ENCODE measurements around the gene PFKP. TPM values are rescaled to one million over a fixed set of nuclear protein-coding genes. Genes with fewer than 3 reads are reported as not detected.

Gene PFKP
- total RNA-seq, 2 experiments from 2014 or later: 32.2 to 38.9 TPM

DNA sequence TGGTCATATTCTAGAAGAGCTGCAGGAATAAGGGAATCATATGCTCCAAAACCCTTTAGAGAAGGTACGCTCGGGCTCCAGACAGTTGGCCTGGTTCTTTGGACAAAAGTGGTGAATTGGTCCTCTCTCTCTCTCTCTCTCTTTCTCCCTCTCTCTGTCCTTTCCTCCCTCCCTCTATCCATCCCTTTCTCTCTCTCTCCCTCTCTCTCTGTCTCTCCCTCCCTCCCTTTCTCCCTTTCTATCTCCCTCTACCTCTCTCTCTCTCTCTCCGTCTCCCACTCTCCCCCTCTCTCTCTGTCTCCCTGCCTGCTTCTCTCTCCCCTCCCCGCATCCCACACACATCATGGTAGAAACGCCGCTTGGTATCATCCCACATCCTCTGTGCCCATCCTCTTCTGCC, 19.8 kb upstream of the PFKP start:
- CTCF ChIA-PET: no interaction called here
- intact Hi-C loops (cut with DNase I, micrococcal nuclease): no loop called here
- Histone ChIP-seq H3K36me3 (ENCODE audit: insufficient read depth, low read length) (no peaks in the 10 kb centered on the region), H3K27me3 (ENCODE audit: control insufficient read depth in 1 of 2, insufficient read depth in 2 of 2, low read length in 2 of 2) (peaks cover 2 to 9% of the 10 kb centered on the region in 2 experiments), H3K4me3 (ENCODE audit: low read length) (no peak overlapping the region), H3K9me3 (ENCODE audit: control insufficient read depth in 1 of 2, insufficient read depth in 1 of 2, low read length in 2 of 2) (no peaks in the 10 kb centered on the region), H3K4me1 (ENCODE audit: insufficient read depth, low read length) (peaks cover 3% of the 10 kb centered on the region), H3K27ac (ENCODE audit: low read depth in 1 of 2, low read length in 2 of 2) (no peak overlapping the region)
- POLR2A ChIA-PET: no interaction called here
- Mint-ChIP-seq H3K4me3 (no peak overlapping the region), H3K9me3 (no peaks in the 10 kb centered on the region), H3K27me3 (peaks cover 19% of the 10 kb centered on the region), H3K27ac (no peak overlapping the region), H3K4me1 (ENCODE audit: low read depth) (no peaks in the 10 kb centered on the region), H3K36me3 (ENCODE audit: low read depth) (no peaks in the 10 kb centered on the region)
- DNase-seq (no peak), ATAC-seq (ENCODE audit: poor library complexity) (no peak)
- TF ChIP-seq, protein P1, sequence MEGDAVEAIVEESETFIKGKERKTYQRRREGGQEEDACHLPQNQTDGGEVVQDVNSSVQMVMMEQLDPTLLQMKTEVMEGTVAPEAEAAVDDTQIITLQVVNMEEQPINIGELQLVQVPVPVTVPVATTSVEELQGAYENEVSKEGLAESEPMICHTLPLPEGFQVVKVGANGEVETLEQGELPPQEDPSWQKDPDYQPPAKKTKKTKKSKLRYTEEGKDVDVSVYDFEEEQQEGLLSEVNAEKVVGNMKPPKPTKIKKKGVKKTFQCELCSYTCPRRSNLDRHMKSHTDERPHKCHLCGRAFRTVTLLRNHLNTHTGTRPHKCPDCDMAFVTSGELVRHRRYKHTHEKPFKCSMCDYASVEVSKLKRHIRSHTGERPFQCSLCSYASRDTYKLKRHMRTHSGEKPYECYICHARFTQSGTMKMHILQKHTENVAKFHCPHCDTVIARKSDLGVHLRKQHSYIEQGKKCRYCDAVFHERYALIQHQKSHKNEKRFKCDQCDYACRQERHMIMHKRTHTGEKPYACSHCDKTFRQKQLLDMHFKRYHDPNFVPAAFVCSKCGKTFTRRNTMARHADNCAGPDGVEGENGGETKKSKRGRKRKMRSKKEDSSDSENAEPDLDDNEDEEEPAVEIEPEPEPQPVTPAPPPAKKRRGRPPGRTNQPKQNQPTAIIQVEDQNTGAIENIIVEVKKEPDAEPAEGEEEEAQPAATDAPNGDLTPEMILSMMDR (IDR thresholded peaks at IDR 0.05): no peak

DNA sequence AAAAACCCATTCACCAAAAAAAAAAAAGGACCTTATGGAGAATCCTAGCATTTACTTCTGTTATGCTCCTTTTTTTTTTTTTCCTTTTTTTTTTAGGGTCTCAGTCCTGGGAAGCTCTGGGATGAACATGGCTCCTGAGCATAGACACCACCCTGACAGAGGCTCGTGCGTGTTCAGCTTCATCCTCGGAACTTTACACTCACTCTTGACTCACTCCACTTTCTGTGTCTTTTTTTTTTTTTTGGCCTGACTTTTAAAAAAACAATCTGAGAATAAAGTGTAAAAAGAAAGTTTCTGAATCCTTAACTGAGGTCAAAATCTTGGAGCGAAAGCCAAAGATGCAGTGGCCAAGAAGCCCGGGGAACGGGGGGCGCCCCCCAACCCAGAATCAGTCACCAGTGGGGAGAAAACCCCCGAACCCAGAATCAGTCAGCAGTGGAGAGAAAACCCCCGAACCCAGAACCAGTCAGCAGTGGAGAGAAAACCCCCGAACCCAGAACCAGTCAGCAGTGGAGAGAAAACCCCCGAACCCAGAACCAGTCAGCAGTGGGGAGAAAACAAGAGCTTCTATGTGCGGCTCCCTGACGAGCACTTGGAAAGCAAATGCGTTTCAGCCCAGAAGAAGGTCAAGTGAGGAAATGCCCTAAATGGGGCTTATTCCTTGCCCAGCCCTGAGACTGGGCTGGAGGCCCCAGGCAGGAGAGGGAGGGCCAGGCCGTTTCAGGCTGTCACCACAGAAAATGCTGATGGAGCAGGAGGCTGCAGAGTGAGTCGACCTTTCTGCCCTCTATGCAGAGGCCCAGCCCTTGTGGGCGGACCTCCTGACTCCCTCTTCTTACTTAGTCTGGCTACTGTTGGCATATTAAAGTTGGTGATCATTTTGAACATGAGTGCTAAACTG, 19.0 kb upstream of the PFKP start:
- Histone ChIP-seq H3K4me3 (ENCODE audit: low read length) (no peak overlapping the region), H3K27me3 (ENCODE audit: control insufficient read depth in 1 of 2, insufficient read depth in 2 of 2, low read length in 2 of 2) (peaks cover 2 to 9% of the 10 kb centered on the region in 2 experiments), H3K4me1 (ENCODE audit: insufficient read depth, low read length) (peaks cover 3% of the 10 kb centered on the region), H3K36me3 (ENCODE audit: insufficient read depth, low read length) (no peaks in the 10 kb centered on the region), H3K9me3 (ENCODE audit: control insufficient read depth in 1 of 2, insufficient read depth in 1 of 2, low read length in 2 of 2) (no peaks in the 10 kb centered on the region), H3K27ac (ENCODE audit: low read depth in 1 of 2, low read length in 2 of 2) (no peak overlapping the region)
- CTCF ChIA-PET: no interaction called here
- intact Hi-C loops (cut with DNase I, micrococcal nuclease): no loop called here
- Mint-ChIP-seq H3K4me3 (no peak overlapping the region), H3K4me1 (ENCODE audit: low read depth) (no peaks in the 10 kb centered on the region), H3K9me3 (no peaks in the 10 kb centered on the region), H3K27me3 (peaks cover 19% of the 10 kb centered on the region), H3K27ac (no peak overlapping the region), H3K36me3 (ENCODE audit: low read depth) (no peaks in the 10 kb centered on the region)
- POLR2A ChIA-PET: no interaction called here
- no peak for ATAC-seq (ENCODE audit: poor library complexity)
- TF ChIP-seq, protein P1 (IDR thresholded peaks at IDR 0.05): no peak
- no peak for DNase-seq

DNA sequence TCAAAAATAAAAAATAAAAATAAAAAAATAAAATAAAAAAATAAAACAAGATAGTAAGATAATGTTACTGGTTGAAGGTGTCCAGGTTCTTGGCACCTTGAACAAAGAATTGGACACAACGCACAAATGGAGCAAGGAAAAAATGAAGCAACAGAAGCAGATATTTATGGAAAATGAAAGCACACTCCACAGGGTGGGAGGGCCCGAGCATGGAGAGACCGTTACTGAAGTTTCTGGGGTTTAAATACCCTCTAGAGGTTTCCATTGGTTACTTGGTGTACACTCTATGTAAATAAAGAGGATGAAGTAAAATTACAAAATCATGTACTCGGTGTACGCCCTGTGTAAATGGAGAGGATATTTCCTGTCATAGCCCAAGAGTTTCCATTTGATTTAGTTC, 15.7 kb upstream of the PFKP start:
- Mint-ChIP-seq H3K36me3 (ENCODE audit: low read depth) (no peaks in the 10 kb centered on the region), H3K27ac (no peak overlapping the region), H3K4me1 (ENCODE audit: low read depth) (no peaks in the 10 kb centered on the region), H3K27me3 (peaks cover 18% of the 10 kb centered on the region), H3K4me3 (no peak overlapping the region), H3K9me3 (no peaks in the 10 kb centered on the region)
- Histone ChIP-seq H3K4me3 (ENCODE audit: low read length) (no peak overlapping the region), H3K36me3 (ENCODE audit: insufficient read depth, low read length) (no peaks in the 10 kb centered on the region), H3K27ac (ENCODE audit: low read depth in 1 of 2, low read length in 2 of 2) (no peak overlapping the region), H3K9me3 (ENCODE audit: control insufficient read depth in 1 of 2, insufficient read depth in 1 of 2, low read length in 2 of 2) (no peaks in the 10 kb centered on the region), H3K27me3 (ENCODE audit: control insufficient read depth in 1 of 2, insufficient read depth in 2 of 2, low read length in 2 of 2) (peaks cover 0 to 4% of the 10 kb centered on the region in 2 experiments), H3K4me1 (ENCODE audit: insufficient read depth, low read length) (no peaks in the 10 kb centered on the region)
- DNase-seq: no peak
- POLR2A ChIA-PET: no interaction called here
- intact Hi-C loops (cut with DNase I, micrococcal nuclease): no loop called here
- TF ChIP-seq, protein P1 (IDR thresholded peaks at IDR 0.05): no peak
- ATAC-seq (ENCODE audit: poor library complexity): no peak
- CTCF ChIA-PET: no interaction called here

All from CD4-positive, alpha-beta T cell (primary cell).